Tibial nerve (tissue), 4 donors: ENCODE data around the gene NEO1.

Source experiments
- CTCF ChIP-seq, 5 experiments: fragments of 200-600 bp in 3 of 5; fragments of 450-650 bp in 2 of 5; sonication (generic) in 3 of 5; IDR thresholded peaks; one replicate each; pipeline ENCODE4 v1.5.1; 2016 to 2019; ENCODE audit warnings: antibody characterized with exemption in 5 of 5, mild to moderate bottlenecking in 3 of 5, moderate library complexity in 2 of 5
- EP300 ChIP-seq, 2 donors: sonication (generic); formaldehyde crosslinking; IDR thresholded peaks; one replicate each; pipeline ENCODE4 v1.6.1; 2017; ENCODE audit warnings: antibody characterized with exemption in 2 of 2, mild to moderate bottlenecking in 1 of 2
- POLR2A ChIP-seq, 2 donors: fragments of 450-650 bp; IDR thresholded peaks; one replicate each; pipeline ENCODE4 v1.6.1; 2017; ENCODE audit warnings: antibody characterized with exemption in 2 of 2, mild to moderate bottlenecking in 2 of 2, moderate library complexity in 2 of 2

- TF ChIP-seq CTCF (IDR thresholded peaks at IDR 0.05) = no peak
- no peak for TF ChIP-seq EP300 (IDR thresholded peaks at IDR 0.05)
- TF ChIP-seq POLR2A (IDR thresholded peaks at IDR 0.05) = no peak
Measured at GRCh38 chr15:73346735-73347312, 294.6 kb downstream of the NEO1 start.
